ENCODE results near the gene ABCC10.

The ABCC10 gene

DNA sequence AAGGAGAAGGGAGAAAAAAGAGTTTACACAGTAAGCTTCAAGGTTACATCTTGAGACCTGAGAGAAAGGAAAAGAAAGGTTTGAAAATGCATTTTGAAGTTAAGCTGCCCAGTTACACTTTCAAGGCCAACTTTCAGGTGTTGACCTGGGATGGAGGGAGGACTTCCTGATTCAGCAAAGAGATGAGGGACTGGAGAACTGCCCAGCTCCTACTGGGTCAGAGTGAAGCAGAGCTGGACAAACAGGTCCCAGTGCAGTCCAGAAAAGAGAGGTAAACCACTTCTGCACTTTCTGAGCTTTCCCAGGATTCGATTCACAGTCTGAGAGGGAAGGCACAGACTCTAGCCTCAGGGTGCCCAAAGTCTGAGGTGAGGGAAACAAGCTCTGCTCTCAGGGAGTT, 44.1 kb downstream of the ABCC10 start:
- Histone ChIP-seq H3K36me3 (replicated peaks; ENCODE audit: insufficient read depth, low read length) (no peaks in the 10 kb centered on the region), H3K4me3 (ENCODE audit: low read length) (no peak overlapping the region), H3K9ac (ENCODE audit: low read length) (no peak overlapping the region), H2AFZ (ENCODE audit: low read length) (no peak overlapping the region), H4K20me1 (ENCODE audit: insufficient read depth, low read length) (no peaks in the 10 kb centered on the region), H3K9me2 (replicated peaks; ENCODE audit: insufficient read depth, low read length) (no peaks in the 10 kb centered on the region), H3K9me3 (replicated peaks; ENCODE audit: insufficient read depth, low read length) (no peaks in the 10 kb centered on the region), H3F3A (ENCODE audit: insufficient read depth, low read length) (no peaks in the 10 kb centered on the region), H3K4me1 (ENCODE audit: low read length) (no peaks in the 10 kb centered on the region), H3K27ac (ENCODE audit: low read length) (no peak overlapping the region), H3K27me3 (replicated peaks; ENCODE audit: insufficient read depth, low read length) (no peaks in the 10 kb centered on the region), H3K79me2 (ENCODE audit: low read length) (no peaks in the 10 kb centered on the region), H3K4me2 (ENCODE audit: low read depth, low read length) (no peak overlapping the region)
- no peak for DNase-seq
- no peak for TF ChIP-seq EZH2phosphoT487 (IDR thresholded peaks at IDR 0.05; ENCODE audit: low read length)
- TF ChIP-seq EZH2 (optimal IDR thresholded peaks at IDR 0.05; ENCODE audit: low read depth, low read length) = no peak
- TF ChIP-seq, protein P1, sequence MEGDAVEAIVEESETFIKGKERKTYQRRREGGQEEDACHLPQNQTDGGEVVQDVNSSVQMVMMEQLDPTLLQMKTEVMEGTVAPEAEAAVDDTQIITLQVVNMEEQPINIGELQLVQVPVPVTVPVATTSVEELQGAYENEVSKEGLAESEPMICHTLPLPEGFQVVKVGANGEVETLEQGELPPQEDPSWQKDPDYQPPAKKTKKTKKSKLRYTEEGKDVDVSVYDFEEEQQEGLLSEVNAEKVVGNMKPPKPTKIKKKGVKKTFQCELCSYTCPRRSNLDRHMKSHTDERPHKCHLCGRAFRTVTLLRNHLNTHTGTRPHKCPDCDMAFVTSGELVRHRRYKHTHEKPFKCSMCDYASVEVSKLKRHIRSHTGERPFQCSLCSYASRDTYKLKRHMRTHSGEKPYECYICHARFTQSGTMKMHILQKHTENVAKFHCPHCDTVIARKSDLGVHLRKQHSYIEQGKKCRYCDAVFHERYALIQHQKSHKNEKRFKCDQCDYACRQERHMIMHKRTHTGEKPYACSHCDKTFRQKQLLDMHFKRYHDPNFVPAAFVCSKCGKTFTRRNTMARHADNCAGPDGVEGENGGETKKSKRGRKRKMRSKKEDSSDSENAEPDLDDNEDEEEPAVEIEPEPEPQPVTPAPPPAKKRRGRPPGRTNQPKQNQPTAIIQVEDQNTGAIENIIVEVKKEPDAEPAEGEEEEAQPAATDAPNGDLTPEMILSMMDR (IDR thresholded peaks at IDR 0.05; ENCODE audit: low read length) = no peak

DNA sequence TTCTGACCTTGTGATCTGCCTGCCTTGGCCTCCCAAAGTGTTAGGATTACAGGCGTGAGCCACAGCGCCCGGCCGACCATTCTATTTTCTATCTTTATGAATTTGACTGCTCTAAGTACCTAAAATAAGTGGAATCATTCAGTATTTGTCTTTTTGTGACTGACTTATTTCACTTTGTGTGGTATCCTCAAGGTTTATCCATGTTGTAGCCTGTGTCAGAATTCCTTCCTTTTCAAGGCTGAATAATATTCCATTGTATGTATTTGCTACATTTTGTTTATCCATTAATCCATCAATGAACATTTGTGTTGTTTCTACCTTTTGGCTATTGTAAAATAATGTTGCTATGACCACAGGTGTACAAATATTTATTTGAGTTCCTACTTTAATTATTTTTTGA, 45.2 kb downstream of the ABCC10 start:
- Histone ChIP-seq H3K9me3 (replicated peaks; ENCODE audit: insufficient read depth, low read length) (no peaks in the 10 kb centered on the region), H3K4me2 (ENCODE audit: low read depth, low read length) (no peak overlapping the region), H3K36me3 (replicated peaks; ENCODE audit: insufficient read depth, low read length) (no peaks in the 10 kb centered on the region), H3K9ac (ENCODE audit: low read length) (no peak overlapping the region), H3K4me3 (ENCODE audit: low read length) (no peak overlapping the region), H3K27ac (ENCODE audit: low read length) (no peak overlapping the region), H3K79me2 (ENCODE audit: low read length) (peaks cover under 1% of the 10 kb centered on the region; the same call in 1 of the 2 replicates), H3K9me2 (replicated peaks; ENCODE audit: insufficient read depth, low read length) (no peaks in the 10 kb centered on the region), H3K4me1 (ENCODE audit: low read length) (no peaks in the 10 kb centered on the region), H4K20me1 (ENCODE audit: insufficient read depth, low read length) (no peaks in the 10 kb centered on the region), H3F3A (ENCODE audit: insufficient read depth, low read length) (no peaks in the 10 kb centered on the region), H3K27me3 (replicated peaks; ENCODE audit: insufficient read depth, low read length) (no peaks in the 10 kb centered on the region), H2AFZ (ENCODE audit: low read length) (no peak overlapping the region)
- no peak for DNase-seq
- no peak for TF ChIP-seq EZH2 (optimal IDR thresholded peaks at IDR 0.05; ENCODE audit: low read depth, low read length)
- TF ChIP-seq, protein P1 (IDR thresholded peaks at IDR 0.05; ENCODE audit: low read length) = no peak
- no peak for TF ChIP-seq EZH2phosphoT487 (IDR thresholded peaks at IDR 0.05; ENCODE audit: low read length)

DNA sequence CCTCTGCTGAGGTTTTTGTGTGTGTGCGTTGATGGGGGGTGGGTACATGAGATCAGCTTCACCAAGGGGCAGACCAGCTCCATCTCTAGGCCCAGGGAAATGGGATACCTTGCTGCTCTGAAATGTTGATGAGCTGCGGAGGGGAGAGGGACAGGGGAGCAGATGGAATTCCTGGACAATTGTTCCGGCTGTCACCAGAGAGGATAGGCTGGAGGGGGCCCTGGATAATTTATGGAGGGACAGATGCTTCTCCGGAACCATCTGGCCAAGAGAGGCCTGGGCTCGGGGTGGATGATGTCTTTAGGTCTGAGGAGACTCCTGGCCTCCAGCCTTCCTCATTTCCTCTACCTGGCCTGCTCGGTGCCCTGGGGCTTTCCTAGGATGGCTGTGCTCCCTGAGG, 48.2 kb downstream of the ABCC10 start:
- H2AFZ ChIP-seq (ENCODE audit: low read length) = no peak overlapping the region
- TF ChIP-seq EZH2 (optimal IDR thresholded peaks at IDR 0.05; ENCODE audit: low read depth, low read length) (no peak), EZH2phosphoT487 (IDR thresholded peaks at IDR 0.05; ENCODE audit: low read length) (no peak)
- TF ChIP-seq, protein P1 (IDR thresholded peaks at IDR 0.05; ENCODE audit: low read length) = no peak

More for the DNA sequence above, 48.2 kb downstream of the ABCC10 start:
- peaks cover 30% of the 10 kb centered on the region for H3K79me2 ChIP-seq (ENCODE audit: low read length)
- H3K9me3 ChIP-seq (replicated peaks; ENCODE audit: insufficient read depth, low read length) = no peaks in the 10 kb centered on the region
- no peak overlapping the region for H3K4me2 ChIP-seq (ENCODE audit: low read depth, low read length)
- H3K27me3 ChIP-seq (replicated peaks; ENCODE audit: insufficient read depth, low read length) = no peaks in the 10 kb centered on the region
- H3K36me3 ChIP-seq (replicated peaks; ENCODE audit: insufficient read depth, low read length) = no peaks in the 10 kb centered on the region
- H3K9me2 ChIP-seq (replicated peaks; ENCODE audit: insufficient read depth, low read length) = no peaks in the 10 kb centered on the region
- H4K20me1 ChIP-seq (ENCODE audit: insufficient read depth, low read length) = no peaks in the 10 kb centered on the region
- DNase-seq = no peak
- H3K9ac ChIP-seq (ENCODE audit: low read length) = no peak overlapping the region
- no peaks in the 10 kb centered on the region for H3F3A ChIP-seq (ENCODE audit: insufficient read depth, low read length)
- H3K4me3 ChIP-seq (ENCODE audit: low read length) = no peak overlapping the region
- peaks cover 7% of the 10 kb centered on the region for H3K4me1 ChIP-seq (ENCODE audit: low read length)
- no peak overlapping the region for H3K27ac ChIP-seq (ENCODE audit: low read length)

Measured in MM.1S (cell line).